HepG2 (cell line): Measurements from ENCODE around the gene RFX7. TPM values are rescaled to one million over a fixed set of nuclear protein-coding genes. Genes with fewer than 3 reads are reported as not detected.
A peak's percentile ranks its signal among the peaks of the same experiment; 100 is the strongest.

Experiments used
- ATAC-seq: fragments of 200-7000 bp; cut with Tn5 transposase; 3 replicates; pipeline ENCODE4 v1.9.1; 2020; ENCODE audit warnings: mild to moderate bottlenecking, moderate library complexity
- BruUV-seq: library from RNA; stranded (reverse); fragments of 400-500 nt; replicated peaks from 2 replicates; lab custom pipeline; 2021; lab: Mats Ljungman, UMichigan
- CTCF ChIA-PET: fragments of 300-600 bp; formaldehyde crosslinking; extraction: SDS; loops from one replicate; lab custom pipeline; 2021; ENCODE audit warnings: low total read pairs, inconsistent platforms, low intra/inter-chr PET ratio; lab: Yijun Ruan, JAX
- POLR2A ChIA-PET: fragments of 350-600 bp; sonication (Branson Sonifier 250); formaldehyde crosslinking; loops from one replicate; lab custom pipeline; 2020; ENCODE audit warnings: antibody characterized with exemption, inconsistent platforms; lab: Yijun Ruan, JAX
- DNase-seq: peaks from one replicate; pipeline ENCODE4 v3.0.0-alpha.2; 2015; ENCODE audit warnings: low spot score
- FAIRE-seq: peaks from 3 replicates; lab custom pipeline; 2011; peaks lifted over from hg19 to GRCh38; lab: Jason Lieb, UNC
- H2AFZ ChIP-seq: one replicate; pipeline ENCODE4 v1.6.1; 2011; ENCODE audit warnings: low read length, inconsistent platforms
- H3K27ac ChIP-seq: fragments of 300-600 bp; 3 replicates; pipeline ENCODE4 v1.8.0; 2011; ENCODE audit warnings: mixed run types, mild to moderate bottlenecking, mixed read lengths, low read length, inconsistent platforms; ENCODE audit not compliant: insufficient read depth; ENCODE audit errors: extremely low read length
- H3K27me3 ChIP-seq, 2 experiments: fragments of 200-600 bp in 1 of 2; 2 replicates in 1 of 2; 3 replicates in 1 of 2; pipeline versions ENCODE4 v1.6.0 to v1.8.0; 2011; ENCODE audit warnings: low read length in 2 of 2, mild to moderate bottlenecking in 2 of 2, moderate library complexity in 2 of 2, inconsistent platforms in 1 of 2; ENCODE audit not compliant: insufficient read depth in 2 of 2, control insufficient read depth in 1 of 2
- H3K36me3 ChIP-seq, 2 experiments: fragments of 200-600 bp in 1 of 2; replicated peaks in 1 of 2; 2 replicates in 1 of 2; 3 replicates in 1 of 2; pipeline versions ENCODE4 v1.5.1 to v1.8.0; 2011; ENCODE audit warnings: low read length in 2 of 2, inconsistent platforms in 1 of 2; ENCODE audit not compliant: insufficient read depth in 2 of 2, control insufficient read depth in 1 of 2
- H3K4me1 ChIP-seq: 2 replicates; pipeline ENCODE4 v1.5.1; 2012; ENCODE audit warnings: low read length, inconsistent platforms; ENCODE audit not compliant: insufficient read depth
- H3K4me2 ChIP-seq: 2 replicates; pipeline ENCODE4 v1.6.0; 2011; ENCODE audit warnings: low read depth, low read length, inconsistent platforms
- H3K4me3 ChIP-seq, 3 experiments: fragments of 200-600 bp in 1 of 3; sonication (generic), shearing (Covaris generic) in 1 of 3; replicated peaks in 1 of 3; 2 replicates each; pipeline ENCODE4 v1.5.1; 2011 to 2016; ENCODE audit warnings: low read length in 3 of 3, inconsistent platforms in 2 of 3, low read depth in 2 of 3, mild to moderate bottlenecking in 2 of 3, control low read depth in 1 of 3, mixed read lengths in 1 of 3; ENCODE audit not compliant: insufficient read depth in 1 of 3
- H3K79me2 ChIP-seq: one replicate; pipeline ENCODE4 v1.6.1; 2011; ENCODE audit warnings: low read length, inconsistent platforms; ENCODE audit not compliant: insufficient read depth
- H3K9ac ChIP-seq: 2 replicates; pipeline ENCODE4 v1.6.0; 2011; ENCODE audit warnings: mild to moderate bottlenecking, low read depth, low read length, inconsistent platforms; ENCODE audit not compliant: insufficient read depth
- H3K9me3 ChIP-seq: 2 replicates; pipeline ENCODE4 v1.5.1; 2012; ENCODE audit warnings: mild to moderate bottlenecking, low read length
- H4K20me1 ChIP-seq: 2 replicates; pipeline ENCODE4 v1.6.0; 2011; ENCODE audit warnings: inconsistent platforms, mild to moderate bottlenecking, low read length, moderate library complexity; ENCODE audit not compliant: insufficient read depth
- HCFC1 ChIP-seq: fragments of 150-350 bp; IDR thresholded peaks from 2 replicates; pipeline ENCODE4 v1.6.1; 2014; ENCODE audit warnings: low read depth, low read length
- HHEX ChIP-seq: IDR thresholded peaks from 2 replicates; pipeline ENCODE4 v1.6.1; 2016; ENCODE audit warnings: control low read depth
- HNF4A ChIP-seq: sonication (generic); formaldehyde crosslinking; IDR thresholded peaks from 2 replicates; pipeline ENCODE4 v1.4.0; 2020; ENCODE audit warnings: missing genetic modification reagents
- HOXA5 ChIP-seq: sonication (generic); formaldehyde crosslinking; IDR thresholded peaks from 2 replicates; pipeline ENCODE4 v1.4.0; 2020; ENCODE audit warnings: missing genetic modification reagents
- HOXD1 ChIP-seq: sonication (generic); formaldehyde crosslinking; IDR thresholded peaks from 2 replicates; pipeline ENCODE4 v1.5.0; 2020; ENCODE audit warnings: missing genetic modification reagents
- IRF2 ChIP-seq: IDR thresholded peaks from 2 replicates; pipeline ENCODE4 v1.6.1; 2018; ENCODE audit warnings: missing genetic modification reagents, missing compliant biosample characterization
- MBNL3 ChIP-seq: fragments of 250-450 bp; sonication (Bioruptor Pico); conservative IDR thresholded peaks from 2 replicates; pipeline ENCODE4 v1.8.0; 2022; ENCODE audit warnings: mild to moderate bottlenecking, inconsistent platforms
- MXI1 ChIP-seq: IDR thresholded peaks from 3 replicates; pipeline ENCODE4 v1.6.1; 2012; ENCODE audit warnings: low read depth, low read length, inconsistent platforms, borderline replicate concordance
- NFYB ChIP-seq: sonication (generic); formaldehyde crosslinking; IDR thresholded peaks from 2 replicates; pipeline ENCODE4 v1.4.0; 2020; ENCODE audit warnings: missing genetic modification reagents
- NFYC ChIP-seq: IDR thresholded peaks from 2 replicates; pipeline ENCODE4 v1.6.1; 2016; ENCODE audit warnings: missing genetic modification reagents, missing compliant biosample characterization
- RAD21 ChIP-seq: fragments of 450-650 bp; formaldehyde crosslinking; IDR thresholded peaks from 2 replicates; pipeline ENCODE4 v1.5.0; 2020; ENCODE audit warnings: mild to moderate bottlenecking
- RFX1 ChIP-seq: fragments of 450-650 bp; IDR thresholded peaks from 2 replicates; pipeline ENCODE4 v1.6.1; 2017
- SMAD9 ChIP-seq: sonication (generic); formaldehyde crosslinking; IDR thresholded peaks from 2 replicates; pipeline ENCODE4 v1.5.1; 2020; ENCODE audit warnings: mild to moderate bottlenecking, missing genetic modification reagents
- ZMYM4 ChIP-seq: sonication (generic); formaldehyde crosslinking; IDR thresholded peaks from 2 replicates; pipeline ENCODE4 v1.8.1; 2023; ENCODE audit warnings: mild to moderate bottlenecking, missing genetic modification reagents
- ZNF20 ChIP-seq: sonication (generic); formaldehyde crosslinking; IDR thresholded peaks from 2 replicates; pipeline ENCODE4 v1.4.0; 2020; ENCODE audit warnings: mild to moderate bottlenecking, moderate library complexity, missing genetic modification reagents
- ZNF251 ChIP-seq: sonication (generic); formaldehyde crosslinking; IDR thresholded peaks from 2 replicates; pipeline ENCODE4 v1.9.0; 2021; ENCODE audit warnings: mild to moderate bottlenecking, missing genetic modification reagents
- ZSCAN21 ChIP-seq: sonication (generic); formaldehyde crosslinking; IDR thresholded peaks from 2 replicates; pipeline ENCODE4 v1.8.0; 2022; ENCODE audit warnings: mild to moderate bottlenecking, missing genetic modification reagents, moderate library complexity, borderline replicate concordance
- WGBS: methylation state at CpG from one replicate; pipeline ENCODE4 v1.1.6; 2017; ENCODE audit warnings: low lambda C conversion rate; 5-methylcytosine and 5-hydroxymethylcytosine counted together
- in situ Hi-C: cut with HindIII; loops from 2 replicates; pipeline ENCODE4 v1.10.0; 2017; ENCODE audit warnings: low pct_unique_long_range_greater_than_20kb; ENCODE audit not compliant: extremely low pct_ligation_motif_present
- intact Hi-C: fragments of 100-400 bp; cut with micrococcal nuclease; formaldehyde crosslinking; loops from one replicate; pipeline ENCODE4 v1.10.0; 2022; ENCODE audit not compliant: unreplicated experiment
- polyA plus RNA-seq, 8 experiments: library from polyadenylated mRNA; depleted of rRNA in 3 of 8; stranded (reverse) in 7 of 8; unstranded in 1 of 8; fragments of >200 nt; fragmentation: Illumina TruSeq in 4 of 8; extraction: Trizol in 4 of 8; gene quantifications; 2 replicates each; pipeline versions ENCODE4 v1.2.1 to v1.2.3, GENCODE V29; 2011 to 2016; ENCODE audit warnings: low read depth in 4 of 8, missing spikeins in 1 of 8, mixed read lengths in 1 of 8; ENCODE audit not compliant: insufficient read depth in 1 of 8
- total RNA-seq, 5 experiments: library from RNA; depleted of rRNA; stranded (reverse); fragments of >200 nt; fragmentation: Illumina TruSeq; extraction: Trizol; gene quantifications; 2 replicates each; pipeline ENCODE4 v1.2.3, GENCODE V29; 2016; ENCODE audit warnings: low read depth in 1 of 5
- TF ChIP-seq, protein P1 (sequence below): sonication (generic); formaldehyde crosslinking; IDR thresholded peaks from 2 replicates; pipeline ENCODE4 v1.5.0; 2020; ENCODE audit warnings: missing genetic modification reagents
- TF ChIP-seq, protein P2 (sequence below): IDR thresholded peaks from 2 replicates; pipeline ENCODE4 v1.6.1; 2016; ENCODE audit warnings: control low read depth
- TF ChIP-seq, protein P3 (sequence below): sonication (generic); formaldehyde crosslinking; IDR thresholded peaks from 2 replicates; pipeline ENCODE4 v1.5.0; 2020; ENCODE audit warnings: missing genetic modification reagents

Gene RFX7
- total and polyA plus RNA-seq, 2 of the 13 experiments (the other 11 are each of a cell fraction or from before 2014, with no cell fraction given): 8.5 to 10.4 TPM

DNA sequence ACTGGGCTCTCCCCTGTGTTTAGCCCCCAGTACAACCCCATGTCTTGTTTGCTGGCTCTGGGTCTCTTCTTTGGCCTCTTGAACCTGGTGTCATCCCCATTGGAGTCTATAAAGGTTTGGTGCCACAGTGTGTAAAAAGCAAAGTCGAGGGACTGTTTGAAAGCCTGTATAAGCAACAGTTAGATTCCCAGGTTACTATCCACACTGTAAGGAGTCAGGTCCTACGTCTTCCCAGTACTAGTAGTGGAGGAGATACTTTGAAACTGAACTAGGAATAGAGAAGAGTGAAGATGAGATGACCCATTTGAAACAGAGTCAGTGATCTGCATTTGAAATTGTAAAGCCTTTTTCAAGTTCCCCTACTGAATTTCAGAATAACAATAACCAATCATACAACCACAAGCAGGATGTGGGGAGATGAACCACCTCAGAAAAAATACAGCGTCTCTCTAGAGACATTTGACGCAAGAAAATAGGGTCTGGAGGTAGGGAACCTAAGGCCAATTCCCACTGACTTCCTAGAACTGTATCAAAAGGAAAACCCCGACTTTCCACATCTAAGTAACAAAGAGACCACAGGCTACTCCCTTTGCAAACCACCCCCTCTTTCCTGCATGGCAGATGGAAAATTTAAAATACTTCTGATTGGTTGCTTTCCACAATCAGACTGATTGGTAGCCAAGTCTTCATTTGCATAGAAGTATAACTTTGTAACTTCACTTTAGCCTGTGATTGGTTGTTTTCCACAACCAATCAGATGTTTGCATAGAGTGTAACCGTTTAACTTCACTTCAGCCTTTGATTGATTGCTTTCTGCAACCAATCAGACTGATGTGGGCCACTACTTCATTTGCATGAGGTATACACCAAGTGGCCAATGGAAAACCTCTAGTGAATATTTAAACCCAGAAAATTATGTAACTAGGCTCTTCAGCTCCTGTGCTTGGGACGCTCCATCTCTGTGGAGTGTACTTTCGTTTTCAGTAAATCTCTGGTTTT is 200.4 kb downstream of the RFX7 start:
- TF ChIP-seq HNF4A (CRISPR knock-in tag): no peak
- TF ChIP-seq RFX1: no peak
- no peak for TF ChIP-seq MXI1
- TF ChIP-seq NFYB (CRISPR knock-in tag): peak; percentile 82
- no peak for TF ChIP-seq ZNF251
- TF ChIP-seq ZMYM4 (CRISPR knock-in tag): peak; percentile 56; the same call in 1 of the 2 replicates
- peak; percentile 77 for TF ChIP-seq NFYC
- TF ChIP-seq MBNL3 (CRISPR knock-in tag): no peak
- no peak for TF ChIP-seq HHEX (CRISPR knock-in tag)
- peak; percentile 98 for TF ChIP-seq ZNF20
- no peak for TF ChIP-seq HCFC1
- TF ChIP-seq, protein P1, sequence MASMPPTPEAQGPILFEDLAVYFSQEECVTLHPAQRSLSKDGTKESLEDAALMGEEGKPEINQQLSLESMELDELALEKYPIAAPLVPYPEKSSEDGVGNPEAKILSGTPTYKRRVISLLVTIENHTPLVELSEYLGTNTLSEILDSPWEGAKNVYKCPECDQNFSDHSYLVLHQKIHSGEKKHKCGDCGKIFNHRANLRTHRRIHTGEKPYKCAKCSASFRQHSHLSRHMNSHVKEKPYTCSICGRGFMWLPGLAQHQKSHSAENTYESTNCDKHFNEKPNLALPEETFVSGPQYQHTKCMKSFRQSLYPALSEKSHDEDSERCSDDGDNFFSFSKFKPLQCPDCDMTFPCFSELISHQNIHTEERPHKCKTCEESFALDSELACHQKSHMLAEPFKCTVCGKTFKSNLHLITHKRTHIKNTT (CRISPR knock-in tag): no peak
- TF ChIP-seq SMAD9 (CRISPR knock-in tag): no peak
- TF ChIP-seq, protein P2, sequence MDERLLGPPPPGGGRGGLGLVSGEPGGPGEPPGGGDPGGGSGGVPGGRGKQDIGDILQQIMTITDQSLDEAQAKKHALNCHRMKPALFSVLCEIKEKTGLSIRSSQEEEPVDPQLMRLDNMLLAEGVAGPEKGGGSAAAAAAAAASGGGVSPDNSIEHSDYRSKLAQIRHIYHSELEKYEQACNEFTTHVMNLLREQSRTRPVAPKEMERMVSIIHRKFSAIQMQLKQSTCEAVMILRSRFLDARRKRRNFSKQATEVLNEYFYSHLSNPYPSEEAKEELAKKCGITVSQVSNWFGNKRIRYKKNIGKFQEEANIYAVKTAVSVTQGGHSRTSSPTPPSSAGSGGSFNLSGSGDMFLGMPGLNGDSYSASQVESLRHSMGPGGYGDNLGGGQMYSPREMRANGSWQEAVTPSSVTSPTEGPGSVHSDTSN (CRISPR knock-in tag): peak; percentile 81
- TF ChIP-seq HOXA5: 0 out of 2 replicates have a peak, but pooled peaks have one; percentile 39
- TF ChIP-seq RAD21: no peak
- 0 out of 2 replicates have a peak, but pooled peaks have one; percentile 51 for TF ChIP-seq HOXD1 (CRISPR knock-in tag)
- TF ChIP-seq ZSCAN21 (CRISPR knock-in tag): no peak
- TF ChIP-seq IRF2: 0 out of 2 replicates have a peak, but pooled peaks have one; percentile 28
- TF ChIP-seq, protein P3, sequence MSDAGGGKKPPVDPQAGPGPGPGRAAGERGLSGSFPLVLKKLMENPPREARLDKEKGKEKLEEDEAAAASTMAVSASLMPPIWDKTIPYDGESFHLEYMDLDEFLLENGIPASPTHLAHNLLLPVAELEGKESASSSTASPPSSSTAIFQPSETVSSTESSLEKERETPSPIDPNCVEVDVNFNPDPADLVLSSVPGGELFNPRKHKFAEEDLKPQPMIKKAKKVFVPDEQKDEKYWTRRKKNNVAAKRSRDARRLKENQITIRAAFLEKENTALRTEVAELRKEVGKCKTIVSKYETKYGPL (CRISPR knock-in tag): peak; percentile 47; the same call in 1 of the 2 replicates
- ChIA-PET POLR2A (interaction anchor here (0.7 to 1.0 kb wide), 4 partner anchors 12 to 51 kb away, joined by 3 to 7 read pairs (median 6); partner anchors contain the start of gene NEDD4), CTCF (no interaction called here)
- Histone ChIP-seq H3K36me3 (no peaks in the 10 kb centered on the region), H3K9me3 (no peaks in the 10 kb centered on the region), H3K27me3 (no peaks in the 10 kb centered on the region), H3K27ac (no peak overlapping the region), H3K4me2 (peak overlapping the region; percentile 79), H3K4me3 (peak overlapping the region; percentile 5 to 11 (median 9); a peak in 1 of 6 replicates), H3K4me1 (peaks cover 42% of the 10 kb centered on the region), H2AFZ (peak overlapping the region; percentile 83), H3K9ac (peak overlapping the region; percentile 44; the same call in 1 of the 2 replicates), H4K20me1 (no peaks in the 10 kb centered on the region), H3K79me2 (no peaks in the 10 kb centered on the region)
- TSS peak; percentile 84 for BruUV-seq
- 51% methylated on average over 7 of the region's 8 CpGs for WGBS
- ATAC-seq (peak; percentile 47), FAIRE-seq (no peak), DNase-seq (peak; percentile 52)
- intact Hi-C loops: no loop called here
- in situ Hi-C loops: no loop called here
